GM12875 (cell line): Measurements from ENCODE around the gene GRIPAP1.

Source experiments
- H3K4me3 ChIP-seq: one replicate; pipeline ENCODE4 v1.5.1; 2011; ENCODE audit warnings: low read depth, low read length, control low read depth
- CTCF ChIP-seq: IDR thresholded peaks from 2 replicates; pipeline ENCODE4 v1.5.1; 2011; ENCODE audit warnings: low read depth, mild to moderate bottlenecking, control low read depth, inconsistent platforms, low read length, moderate library complexity, borderline replicate concordance; ENCODE audit not compliant: insufficient read depth

Gene GRIPAP1

DNA sequence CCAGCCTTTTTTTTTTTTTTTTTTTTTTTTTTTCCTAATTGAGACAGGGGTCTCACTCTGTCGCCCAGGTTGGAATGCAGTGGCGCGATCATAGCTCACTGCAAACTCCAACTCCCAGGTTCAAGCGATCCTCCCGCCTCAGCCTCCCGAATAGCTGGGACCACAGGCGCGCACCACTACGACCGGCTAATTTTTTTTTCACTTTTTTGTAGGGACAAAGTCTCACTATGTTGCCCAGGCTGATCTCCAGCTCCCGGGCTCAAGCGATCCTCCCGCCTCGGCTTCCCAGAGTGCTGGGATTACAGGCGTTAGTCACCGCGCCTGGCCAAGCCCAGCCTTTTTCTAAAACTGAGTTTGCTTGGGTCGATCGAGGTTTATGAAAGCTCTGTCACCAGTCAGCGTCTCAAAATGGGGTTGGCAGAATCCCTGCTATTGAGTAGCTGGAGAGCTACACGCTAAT lies 43.4 kb downstream of the GRIPAP1 start:
- no peak for TF ChIP-seq CTCF

DNA sequence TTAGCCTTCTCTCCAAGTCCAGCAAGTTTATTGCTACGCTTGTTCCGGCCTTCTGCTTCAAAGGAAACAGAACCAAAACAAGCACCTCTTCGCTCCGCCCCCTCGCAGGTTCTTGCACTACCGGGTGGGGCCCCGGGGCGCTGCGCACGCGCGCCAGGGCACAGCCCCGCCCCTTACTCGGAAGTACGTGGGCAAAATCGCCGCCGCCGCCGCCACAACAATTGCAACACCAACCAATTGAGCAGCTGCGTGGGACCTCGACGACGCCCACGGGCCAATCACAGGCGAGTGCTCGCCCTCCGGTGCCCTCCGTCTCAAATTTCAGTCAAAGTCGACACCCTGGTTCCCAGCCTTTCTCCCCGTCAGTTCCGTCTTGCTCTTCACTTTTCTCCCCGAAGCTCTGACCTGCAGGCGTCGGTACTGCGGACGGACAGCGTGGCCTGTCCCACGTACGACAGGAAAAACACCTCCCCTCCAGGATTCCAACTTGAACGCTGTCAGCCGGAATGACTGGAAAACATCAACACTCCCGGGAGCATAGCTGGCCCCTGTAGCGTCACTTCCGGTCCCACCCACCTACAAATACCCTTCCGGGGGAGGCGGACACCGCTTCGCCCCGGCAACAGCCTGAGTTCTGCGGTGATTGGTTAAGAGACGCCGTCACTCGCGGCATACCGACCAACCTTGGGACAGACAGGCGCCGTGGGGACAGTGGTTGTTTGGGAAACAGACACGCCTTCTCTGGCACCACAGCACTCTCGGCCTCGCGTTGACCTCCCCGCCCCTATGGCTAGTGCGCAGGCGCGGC lies 44.0 kb downstream of the GRIPAP1 start:
- no peak for TF ChIP-seq CTCF
- H3K4me3 ChIP-seq: peak overlapping the region; percentile 72

More for the DNA sequence above, 43.4 kb downstream of the GRIPAP1 start:
- peak overlapping the region; percentile 72 for H3K4me3 ChIP-seq

DNA sequence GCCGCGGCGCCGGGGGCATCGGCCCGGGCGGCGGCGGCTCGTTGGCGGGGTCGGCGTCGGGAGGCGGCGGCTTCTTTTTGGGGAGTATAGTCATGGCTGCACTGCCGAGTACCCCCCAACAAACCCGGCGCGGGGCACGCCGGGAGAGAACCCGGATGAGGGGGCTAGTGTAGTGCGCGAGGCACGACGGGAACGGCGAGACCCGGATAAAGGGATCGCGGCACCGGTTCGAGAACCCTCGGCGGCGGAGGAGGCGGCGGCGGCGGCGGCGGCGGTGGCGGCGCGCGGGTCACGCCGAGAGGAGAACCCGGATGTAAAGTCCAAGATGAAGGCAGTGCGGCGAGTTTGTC lies 44.6 kb downstream of the GRIPAP1 start, which contains the start of gene OTUD5:
OTUD5 (minus strand) TSS at position 131 of the 350 bp plus-strand sequence; CDS start at position 94, 37 bp downstream.
- no peak for TF ChIP-seq CTCF
- H3K4me3 ChIP-seq: peak within 1 kb of the TSS; percentile 73

GRCh38 chrX:48956728-48957414 lies 45.2 kb downstream of the GRIPAP1 start:
- peak overlapping the region; percentile 73 for H3K4me3 ChIP-seq
- TF ChIP-seq CTCF: no peak

DNA sequence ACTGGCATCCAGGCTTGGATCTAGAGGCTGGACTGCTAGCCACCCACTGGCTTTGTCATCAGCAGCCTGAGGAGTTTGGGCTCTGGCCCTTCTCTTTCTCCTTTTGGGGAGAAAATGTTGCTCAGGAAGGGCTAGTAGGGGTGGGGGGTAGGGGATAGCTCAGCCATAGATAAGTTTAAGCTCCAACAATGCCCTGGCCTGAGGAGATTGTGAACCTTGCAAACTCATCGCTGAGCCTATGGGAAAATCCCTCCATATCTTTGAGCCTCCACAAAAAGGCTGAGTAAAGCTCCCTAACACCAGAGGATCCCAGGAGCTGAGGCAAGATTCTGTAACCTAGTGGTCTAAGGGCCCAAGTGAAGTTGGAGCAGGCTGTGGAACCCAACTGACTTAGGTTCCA lies 53.5 kb downstream of the GRIPAP1 start:
- no peak overlapping the region for H3K4me3 ChIP-seq
- no peak for TF ChIP-seq CTCF

- TF ChIP-seq CTCF: peak; percentile 86
- H3K4me3 ChIP-seq: no peak overlapping the region
These were observed 56.3 kb downstream of the GRIPAP1 start for GRCh38 chrX:48945517-48946348.
